Right atrium auricular region (tissue), 2 donors: Measurements from ENCODE around the gene ATP2C1. TPM values are rescaled to one million over a fixed set of nuclear protein-coding genes. Genes with fewer than 3 reads are reported as not detected.

ENCODE experiments used
- DNase-seq: peaks from one replicate; pipeline ENCODE4 v3.0.0-alpha.2; 2019; ENCODE audit warnings: low spot score
- H3K27ac ChIP-seq, 2 donors: fragments of 200-600 bp; sonication (generic); 1 replicate in 1 of 2; 2 replicates in 1 of 2; pipeline ENCODE4 v1.5.1; 2016 to 2019
- H3K27me3 ChIP-seq, 2 donors: fragments of 200-600 bp; sonication (generic); one replicate each; pipeline versions ENCODE4 v1.5.1 to v1.6.0; 2017 to 2019
- H3K36me3 ChIP-seq: fragments of 200-600 bp; sonication (generic); one replicate; pipeline ENCODE4 v1.5.1; 2016
- H3K4me1 ChIP-seq, 2 donors: fragments of 200-600 bp; sonication (generic); one replicate each; pipeline versions ENCODE4 v1.5.1 to v1.6.0; 2017 to 2019
- H3K4me3 ChIP-seq, 2 donors: fragments of 200-600 bp; sonication (generic); 1 replicate in 1 of 2; 2 replicates in 1 of 2; pipeline ENCODE4 v1.5.1; 2017 to 2019; ENCODE audit warnings: mild to moderate bottlenecking in 1 of 2, moderate library complexity in 1 of 2
- H3K9me3 ChIP-seq, 2 donors: fragments of 200-600 bp; sonication (generic); one replicate each; pipeline ENCODE4 v1.5.1; 2019
- CTCF ChIP-seq, 2 donors: fragments of 200-600 bp; sonication (generic); IDR thresholded peaks; one replicate each; pipeline ENCODE4 v1.5.1; 2019; ENCODE audit warnings: antibody characterized with exemption in 2 of 2
- total RNA-seq, 2 donors: library from RNA; depleted of rRNA; stranded (reverse); fragments of >200 nt; gene quantifications; one replicate each; pipeline ENCODE4 v1.1.0, GENCODE V29; 2016

The ATP2C1 gene
- total RNA-seq, 2 donors from 2014 or later, result 49.8 to 51.8 TPM

GRCh38 chr3:130865489-130865888 is 28.4 kb upstream of the ATP2C1 start:
- no peaks in the 10 kb centered on the region for H3K4me1 ChIP-seq
- TF ChIP-seq CTCF (IDR thresholded peaks at IDR 0.05), result no peak
- no peak overlapping the region for H3K4me3 ChIP-seq
- no peak overlapping the region for H3K27ac ChIP-seq
- no peaks in the 10 kb centered on the region for H3K9me3 ChIP-seq
- no peaks in the 10 kb centered on the region for H3K27me3 ChIP-seq
- H3K36me3 ChIP-seq, result no peaks in the 10 kb centered on the region
- no peak for DNase-seq

- no peaks in the 10 kb centered on the region for H3K9me3 ChIP-seq
- no peaks in the 10 kb centered on the region for H3K36me3 ChIP-seq
Observed at GRCh38 chr3:130866327-130866726, 27.6 kb upstream of the ATP2C1 start.

GRCh38 chr3:130870423-130870822 is 23.5 kb upstream of the ATP2C1 start:
- H3K36me3 ChIP-seq, result no peaks in the 10 kb centered on the region
- no peaks in the 10 kb centered on the region for H3K27me3 ChIP-seq
- H3K4me3 ChIP-seq, result no peak overlapping the region
- no peak for DNase-seq
- H3K9me3 ChIP-seq, result no peaks in the 10 kb centered on the region
- no peaks in the 10 kb centered on the region for H3K4me1 ChIP-seq
- H3K27ac ChIP-seq, result no peak overlapping the region
- TF ChIP-seq CTCF (IDR thresholded peaks at IDR 0.05), result no peak

More at GRCh38 chr3:130866327-130866726, 27.6 kb upstream of the ATP2C1 start:
- no peak for TF ChIP-seq CTCF (IDR thresholded peaks at IDR 0.05)
- Histone ChIP-seq H3K27me3 (no peaks in the 10 kb centered on the region), H3K4me3 (no peak overlapping the region), H3K27ac (no peak overlapping the region), H3K4me1 (no peaks in the 10 kb centered on the region)
- DNase-seq, result no peak

GRCh38 chr3:130876594-130876993 is 17.3 kb upstream of the ATP2C1 start:
- no peaks in the 10 kb centered on the region for H3K4me1 ChIP-seq
- TF ChIP-seq CTCF (IDR thresholded peaks at IDR 0.05), result no peak

GRCh38 chr3:130878464-130878863 is 15.4 kb upstream of the ATP2C1 start:
- Histone ChIP-seq H3K4me1 (no peaks in the 10 kb centered on the region), H3K27ac (no peak overlapping the region), H3K27me3 (no peaks in the 10 kb centered on the region), H3K36me3 (no peaks in the 10 kb centered on the region), H3K9me3 (peaks cover 0 to 20% of the 10 kb centered on the region in 2 donors), H3K4me3 (no peak overlapping the region)
- no peak for DNase-seq
- no peak for TF ChIP-seq CTCF (IDR thresholded peaks at IDR 0.05)

More at GRCh38 chr3:130876594-130876993, 17.3 kb upstream of the ATP2C1 start:
- no peaks in the 10 kb centered on the region for H3K36me3 ChIP-seq
- H3K27me3 ChIP-seq, result no peaks in the 10 kb centered on the region
- DNase-seq, result no peak
- H3K4me3 ChIP-seq, result no peak overlapping the region
- H3K9me3 ChIP-seq, result peaks cover 0 to 20% of the 10 kb centered on the region in 2 donors
- H3K27ac ChIP-seq, result no peak overlapping the region

GRCh38 chr3:130889416-130889946 is 4.4 kb upstream of the ATP2C1 start:
- Histone ChIP-seq H3K36me3 (no peaks in the 10 kb centered on the region), H3K4me1 (no peaks in the 10 kb centered on the region), H3K27me3 (no peaks in the 10 kb centered on the region), H3K27ac (no peak overlapping the region), H3K9me3 (no peaks in the 10 kb centered on the region), H3K4me3 (no peak overlapping the region)
- TF ChIP-seq CTCF (IDR thresholded peaks at IDR 0.05), result no peak
- no peak for DNase-seq
